ENCODE measurements around the gene NEK1.

DNA sequence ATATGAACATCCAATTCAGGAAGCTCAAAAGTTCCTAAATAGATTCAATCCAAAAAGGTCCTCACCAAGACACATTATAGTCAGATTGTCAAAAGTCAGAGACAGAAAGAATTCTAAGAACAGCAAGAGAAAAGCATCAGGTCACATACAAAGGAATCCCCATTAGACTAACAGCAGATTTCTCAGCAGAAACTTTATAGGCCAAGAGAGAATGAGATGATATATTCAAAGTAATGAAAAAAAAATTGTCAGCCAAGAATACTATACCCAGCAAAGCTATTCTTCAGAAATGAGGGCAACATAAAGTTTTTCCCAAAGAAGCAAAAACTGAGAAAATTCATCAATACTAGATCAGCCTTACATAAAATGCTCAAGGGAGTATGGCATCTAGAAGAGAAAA is 235.0 kb downstream of the NEK1 start:
- TF ChIP-seq, protein P1, sequence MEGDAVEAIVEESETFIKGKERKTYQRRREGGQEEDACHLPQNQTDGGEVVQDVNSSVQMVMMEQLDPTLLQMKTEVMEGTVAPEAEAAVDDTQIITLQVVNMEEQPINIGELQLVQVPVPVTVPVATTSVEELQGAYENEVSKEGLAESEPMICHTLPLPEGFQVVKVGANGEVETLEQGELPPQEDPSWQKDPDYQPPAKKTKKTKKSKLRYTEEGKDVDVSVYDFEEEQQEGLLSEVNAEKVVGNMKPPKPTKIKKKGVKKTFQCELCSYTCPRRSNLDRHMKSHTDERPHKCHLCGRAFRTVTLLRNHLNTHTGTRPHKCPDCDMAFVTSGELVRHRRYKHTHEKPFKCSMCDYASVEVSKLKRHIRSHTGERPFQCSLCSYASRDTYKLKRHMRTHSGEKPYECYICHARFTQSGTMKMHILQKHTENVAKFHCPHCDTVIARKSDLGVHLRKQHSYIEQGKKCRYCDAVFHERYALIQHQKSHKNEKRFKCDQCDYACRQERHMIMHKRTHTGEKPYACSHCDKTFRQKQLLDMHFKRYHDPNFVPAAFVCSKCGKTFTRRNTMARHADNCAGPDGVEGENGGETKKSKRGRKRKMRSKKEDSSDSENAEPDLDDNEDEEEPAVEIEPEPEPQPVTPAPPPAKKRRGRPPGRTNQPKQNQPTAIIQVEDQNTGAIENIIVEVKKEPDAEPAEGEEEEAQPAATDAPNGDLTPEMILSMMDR (conservative IDR thresholded peaks at IDR 0.05; ENCODE audit: low read length) = no peak
- TF ChIP-seq EZH2phosphoT487 (IDR thresholded peaks at IDR 0.05; ENCODE audit: borderline replicate concordance, low read depth, low read length) = no peak
